Loucy (cell line): ENCODE results near the gene STXBP1.

ENCODE experiments used
- H2AFZ ChIP-seq: fragments of 200-600 bp; sonication (generic); 2 replicates; pipeline ENCODE4 v1.6.0; 2016; ENCODE audit warnings: antibody characterized with exemption, mild to moderate bottlenecking, low read length, moderate library complexity
- H3F3A ChIP-seq: fragments of 200-600 bp; 2 replicates; pipeline ENCODE4 v1.6.0; 2016; ENCODE audit warnings: antibody characterized with exemption, low read depth, mild to moderate bottlenecking
- H3K27me3 ChIP-seq: fragments of 200-600 bp; sonication (generic); 2 replicates; pipeline ENCODE4 v1.6.1; 2014; ENCODE audit warnings: low read length, mild to moderate bottlenecking; ENCODE audit not compliant: insufficient read depth, poor library complexity, severe bottlenecking
- H3K36me3 ChIP-seq: fragments of 200-600 bp; sonication (generic); 2 replicates; pipeline ENCODE4 v1.6.1; 2016; ENCODE audit warnings: low read length; ENCODE audit not compliant: insufficient read depth
- H3K4me1 ChIP-seq: fragments of 200-600 bp; sonication (generic); 2 replicates; pipeline ENCODE4 v1.5.1; 2014; ENCODE audit warnings: low read length, mild to moderate bottlenecking; ENCODE audit not compliant: insufficient read depth, poor library complexity, severe bottlenecking
- H3K4me2 ChIP-seq: fragments of 200-600 bp; sonication (generic); 2 replicates; pipeline ENCODE4 v1.6.0; 2014; ENCODE audit warnings: antibody characterized with exemption, low read length, low read depth, mild to moderate bottlenecking; ENCODE audit not compliant: poor library complexity, severe bottlenecking
- H3K4me3 ChIP-seq: fragments of 200-600 bp; sonication (generic); 2 replicates; pipeline ENCODE4 v1.5.1; 2014; ENCODE audit warnings: low read length, mild to moderate bottlenecking, mixed read lengths; ENCODE audit not compliant: poor library complexity, severe bottlenecking
- H3K79me2 ChIP-seq: fragments of 200-600 bp; sonication (generic); 2 replicates; pipeline ENCODE4 v1.6.1; 2014; ENCODE audit warnings: low read length; ENCODE audit not compliant: insufficient read depth
- H3K9ac ChIP-seq: fragments of 200-600 bp; sonication (generic); 2 replicates; pipeline ENCODE4 v1.6.0; 2014; ENCODE audit warnings: mild to moderate bottlenecking, low read depth, low read length, moderate library complexity; ENCODE audit not compliant: poor library complexity, severe bottlenecking
- H3K9me2 ChIP-seq: fragments of 200-600 bp; sonication (generic); replicated peaks from 2 replicates; pipeline ENCODE4 v1.6.1; 2016; ENCODE audit warnings: low read depth, low read length, mixed read lengths
- H3K9me3 ChIP-seq: fragments of 200-600 bp; sonication (generic); 2 replicates; pipeline ENCODE4 v1.6.1; 2014; ENCODE audit warnings: mild to moderate bottlenecking, antibody characterized with exemption, low read length, low read depth; ENCODE audit not compliant: insufficient read depth
- H4K20me1 ChIP-seq: fragments of 200-600 bp; sonication (generic); 2 replicates; pipeline ENCODE4 v1.6.0; 2014; ENCODE audit warnings: antibody characterized with exemption, low read length, mild to moderate bottlenecking; ENCODE audit not compliant: insufficient read depth, poor library complexity, severe bottlenecking
- CTCF ChIP-seq: fragments of 200-600 bp; sonication (generic); conservative IDR thresholded peaks from 2 replicates; pipeline ENCODE4 v1.5.1; 2014; ENCODE audit warnings: mild to moderate bottlenecking, antibody characterized with exemption, low read length
- EZH2phosphoT487 ChIP-seq: fragments of 200-600 bp; IDR thresholded peaks from 2 replicates; pipeline ENCODE4 v1.6.1; 2018; ENCODE audit warnings: antibody characterized with exemption, mild to moderate bottlenecking, moderate library complexity, borderline replicate concordance

The STXBP1 gene

GRCh38 chr9:127714951-127715469 is 102.9 kb downstream of the STXBP1 start:
- H3K9me2 ChIP-seq = no peaks in the 10 kb centered on the region
- peak overlapping the region; percentile 63 for H3K9ac ChIP-seq
- H3K4me1 ChIP-seq = peaks cover 35% of the 10 kb centered on the region
- H3K36me3 ChIP-seq = no peaks in the 10 kb centered on the region
- peak overlapping the region; percentile 94 for H2AFZ ChIP-seq
- TF ChIP-seq EZH2phosphoT487 (no peak), CTCF (no peak)
- H3K27me3 ChIP-seq = no peaks in the 10 kb centered on the region
- peak overlapping the region; percentile 89 for H3K4me2 ChIP-seq
- no peaks in the 10 kb centered on the region for H3K79me2 ChIP-seq
- no peaks in the 10 kb centered on the region for H3K9me3 ChIP-seq
- H3K4me3 ChIP-seq = peak overlapping the region; percentile 89
- no peaks in the 10 kb centered on the region for H4K20me1 ChIP-seq
- H3F3A ChIP-seq = no peaks in the 10 kb centered on the region

GRCh38 chr9:127715470-127716337 is 103.6 kb downstream of the STXBP1 start, which contains the start of the genes PTRH1 and TTC16:
Gene PTRH1, minus strand, starts transcription at chr9:127715663. Its CDS starts 24 bp downstream, at chr9:127715639.
Gene TTC16, plus strand, starts transcription at chr9:127716079. Its CDS starts 67 bp downstream, at chr9:127716146.
- H3K9ac ChIP-seq = peak within 1 kb of the TSS; percentile 63
- H3K9me3 ChIP-seq = no peaks in the 10 kb centered on the region
- H3K79me2 ChIP-seq = no peaks in the 10 kb centered on the region
- H3K36me3 ChIP-seq = no peaks in the 10 kb centered on the region
- H2AFZ ChIP-seq = peak within 1 kb of the TSS; percentile 94
- H3K4me3 ChIP-seq = peak within 1 kb of the TSS; percentile 89
- H3F3A ChIP-seq = no peaks in the 10 kb centered on the region
- peak within 1 kb of the TSS; percentile 89 for H3K4me2 ChIP-seq
- H4K20me1 ChIP-seq = no peaks in the 10 kb centered on the region
- peaks cover 34% of the 10 kb centered on the region for H3K4me1 ChIP-seq
- no peaks in the 10 kb centered on the region for H3K9me2 ChIP-seq
- no peaks in the 10 kb centered on the region for H3K27me3 ChIP-seq
- TF ChIP-seq CTCF (no peak), EZH2phosphoT487 (no peak)

- Histone ChIP-seq H3K79me2 (no peaks in the 10 kb centered on the region), H3K36me3 (no peaks in the 10 kb centered on the region), H3K9ac (no peak overlapping the region), H3K4me1 (peaks cover 27% of the 10 kb centered on the region), H3K9me3 (no peaks in the 10 kb centered on the region), H3K9me2 (no peaks in the 10 kb centered on the region), H4K20me1 (no peaks in the 10 kb centered on the region), H2AFZ (no peak overlapping the region), H3F3A (no peaks in the 10 kb centered on the region), H3K4me3 (peak overlapping the region; percentile 89), H3K4me2 (peak overlapping the region; percentile 89), H3K27me3 (no peaks in the 10 kb centered on the region)
- no peak for TF ChIP-seq EZH2phosphoT487
- no peak for TF ChIP-seq CTCF
These were observed 104.3 kb downstream of the STXBP1 start for GRCh38 chr9:127716412-127716811.
